ENCODE measurements around the gene MDH2.

The MDH2 gene

DNA sequence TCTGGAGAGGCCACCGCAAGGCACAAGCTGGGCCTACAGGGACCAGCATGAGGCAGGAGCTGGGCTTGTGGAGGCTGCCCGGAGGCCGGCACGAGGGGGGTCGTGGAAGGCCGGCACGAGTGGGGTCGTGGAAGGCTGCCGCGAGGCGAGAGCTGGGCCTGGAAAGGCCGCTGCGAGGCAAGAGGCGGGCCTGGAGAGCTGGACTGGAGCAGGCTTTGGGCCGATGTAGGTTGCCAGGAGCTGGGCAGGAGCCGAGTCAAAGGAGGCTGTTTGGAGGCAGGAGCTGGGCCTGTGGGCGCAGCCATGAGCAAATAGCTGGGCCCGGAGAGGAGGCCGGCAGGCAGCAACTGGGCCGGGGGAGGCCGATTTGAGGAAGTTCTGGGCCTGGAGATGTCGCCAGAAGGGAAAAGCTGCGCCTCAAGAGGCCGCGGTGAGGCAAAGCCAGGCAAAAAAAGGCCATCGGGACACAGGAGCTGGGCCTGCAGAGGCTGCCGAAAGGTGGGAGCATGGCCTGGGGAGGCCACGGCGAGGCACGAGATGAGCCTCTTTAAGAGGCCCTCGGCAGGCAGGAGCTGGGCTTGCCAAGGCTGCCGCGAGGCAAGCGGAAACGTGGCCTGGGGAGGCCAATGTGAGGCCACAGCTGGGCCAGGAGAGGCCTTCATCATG lies 26.5 kb downstream of the MDH2 start:
- Histone ChIP-seq H3K9ac (ENCODE audit: low read depth, low read length, poor library complexity) (no peak overlapping the region), H3K27me3 (ENCODE audit: control insufficient read depth in 3 of 3, insufficient read depth in 3 of 3, low read depth in 1 of 3, low read length in 3 of 3) (no peaks in the 10 kb centered on the region), H2BK5ac (ENCODE audit: low read length) (no peak overlapping the region), H3K18ac (ENCODE audit: low read length) (peak overlapping the region; percentile 7), H3K14ac (ENCODE audit: low read length) (no peak overlapping the region), H3K4ac (ENCODE audit: low read length) (no peak overlapping the region), H3K4me3 (ENCODE audit: low read length in 2 of 2) (peak overlapping the region in 1 of 2 donors; percentile 65), H4K91ac (ENCODE audit: low read depth, low read length, poor library complexity) (no peak overlapping the region), H4K8ac (ENCODE audit: low read depth, low read length) (peak overlapping the region; percentile 19), H2BK12ac (ENCODE audit: low read length) (no peak overlapping the region), H3K9me3 (replicated peaks in 1 of 2; ENCODE audit: control insufficient read depth in 2 of 2, insufficient read depth in 1 of 2, low read depth in 1 of 2, low read length in 2 of 2) (no peaks in the 10 kb centered on the region), H2BK15ac (ENCODE audit: low read length) (peak overlapping the region; percentile 69), H3K79me1 (ENCODE audit: low read depth, low read length) (peaks cover 2% of the 10 kb centered on the region), H2BK120ac (ENCODE audit: low read depth, low read length) (peak overlapping the region; percentile 52), H3K4me1 (ENCODE audit: control insufficient read depth in 2 of 2, insufficient read depth in 1 of 2, low read depth in 1 of 2, low read length in 2 of 2) (no peaks in the 10 kb centered on the region), H2AK5ac (ENCODE audit: low read depth, low read length) (peak overlapping the region; percentile 61), H3K36me3 (replicated peaks in 1 of 2; ENCODE audit: control insufficient read depth in 2 of 2, insufficient read depth in 2 of 2, low read length in 2 of 2) (no peaks in the 10 kb centered on the region), H3K4me2 (ENCODE audit: insufficient read depth, low read length, poor library complexity, severe bottlenecking) (no peak overlapping the region), H3K23ac (ENCODE audit: low read depth, low read length, poor library complexity) (peak overlapping the region; percentile 11), H3K27ac (replicated peaks; ENCODE audit: low read length) (no peak overlapping the region), H2AFZ (ENCODE audit: low read length) (peak overlapping the region; percentile 51)
- no peak for DNase-seq (ENCODE audit: low spot score)
- WGBS, 2 donors (ENCODE audit: extremely low coverage in 2 of 2, insufficient read length in 2 of 2, insufficient replicate concordance in 1 of 2): no CpG with 5 or more reads among the region's 35 CpGs

DNA sequence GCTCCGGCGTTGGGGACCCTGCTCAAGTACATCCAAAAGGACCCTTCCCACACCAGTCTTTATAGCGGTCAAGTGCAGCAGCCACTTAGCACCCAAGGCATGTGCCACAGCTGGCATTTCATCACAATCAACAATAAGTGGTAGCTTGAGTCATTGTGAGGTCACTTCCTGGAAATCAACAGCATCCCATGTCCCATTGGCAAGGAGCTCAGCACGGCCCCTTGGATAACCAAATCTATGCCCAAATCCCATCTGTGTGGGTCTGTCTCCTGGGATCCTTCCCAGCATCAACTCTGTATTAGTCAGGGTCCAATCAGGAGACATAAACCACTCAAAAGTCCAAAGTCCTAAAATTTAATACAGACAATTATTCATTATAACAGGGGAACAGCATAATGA lies 27.1 kb downstream of the MDH2 start:
- Histone ChIP-seq H3K23ac (ENCODE audit: low read depth, low read length, poor library complexity) (peak overlapping the region; percentile 11), H3K9me3 (replicated peaks in 1 of 2; ENCODE audit: control insufficient read depth in 2 of 2, insufficient read depth in 1 of 2, low read depth in 1 of 2, low read length in 2 of 2) (no peaks in the 10 kb centered on the region), H3K79me1 (ENCODE audit: low read depth, low read length) (peaks cover 2% of the 10 kb centered on the region), H4K8ac (ENCODE audit: low read depth, low read length) (peak overlapping the region; percentile 19), H3K27me3 (ENCODE audit: control insufficient read depth in 3 of 3, insufficient read depth in 3 of 3, low read depth in 1 of 3, low read length in 3 of 3) (no peaks in the 10 kb centered on the region), H3K4me3 (ENCODE audit: low read length in 2 of 2) (peak overlapping the region in 1 of 2 donors; percentile 65), H2BK120ac (ENCODE audit: low read depth, low read length) (no peak overlapping the region), H3K4me1 (ENCODE audit: control insufficient read depth in 2 of 2, insufficient read depth in 1 of 2, low read depth in 1 of 2, low read length in 2 of 2) (no peaks in the 10 kb centered on the region), H3K9ac (ENCODE audit: low read depth, low read length, poor library complexity) (no peak overlapping the region), H2AFZ (ENCODE audit: low read length) (no peak overlapping the region), H4K91ac (ENCODE audit: low read depth, low read length, poor library complexity) (no peak overlapping the region), H3K18ac (ENCODE audit: low read length) (peak overlapping the region; percentile 7), H2AK5ac (ENCODE audit: low read depth, low read length) (peak overlapping the region; percentile 61), H2BK5ac (ENCODE audit: low read length) (no peak overlapping the region), H2BK12ac (ENCODE audit: low read length) (no peak overlapping the region), H3K14ac (ENCODE audit: low read length) (no peak overlapping the region), H3K36me3 (replicated peaks in 1 of 2; ENCODE audit: control insufficient read depth in 2 of 2, insufficient read depth in 2 of 2, low read length in 2 of 2) (no peaks in the 10 kb centered on the region), H3K4ac (ENCODE audit: low read length) (no peak overlapping the region), H3K4me2 (ENCODE audit: insufficient read depth, low read length, poor library complexity, severe bottlenecking) (no peak overlapping the region), H2BK15ac (ENCODE audit: low read length) (no peak overlapping the region), H3K27ac (replicated peaks; ENCODE audit: low read length) (no peak overlapping the region)
- DNase-seq (ENCODE audit: low spot score): no peak
- no CpG with 5 or more reads among the region's 4 CpGs for WGBS, 2 donors (ENCODE audit: extremely low coverage in 2 of 2, insufficient read length in 2 of 2, insufficient replicate concordance in 1 of 2)

DNA sequence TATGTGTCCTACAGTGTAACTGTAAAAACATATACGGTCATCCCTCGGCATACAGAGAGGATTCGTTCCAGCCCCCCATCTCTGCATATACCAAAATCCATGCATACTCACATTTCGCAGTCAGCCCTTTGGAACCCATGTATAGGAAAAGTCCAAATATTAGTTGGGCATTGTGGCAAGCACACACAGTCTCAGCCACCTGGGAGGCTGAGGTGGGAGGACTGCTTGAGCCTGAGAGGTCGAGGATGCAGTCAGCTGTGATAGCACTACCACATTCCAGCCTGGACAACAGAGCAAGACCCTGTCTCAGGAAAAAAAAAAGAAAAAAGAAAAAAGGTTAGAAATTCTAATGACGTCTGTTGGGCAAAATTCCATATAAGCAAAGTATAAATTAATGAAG lies 29.1 kb downstream of the MDH2 start:
- Histone ChIP-seq H3K36me3 (replicated peaks in 1 of 2; ENCODE audit: control insufficient read depth in 2 of 2, insufficient read depth in 2 of 2, low read length in 2 of 2) (no peaks in the 10 kb centered on the region), H2BK15ac (ENCODE audit: low read length) (no peak overlapping the region), H3K9ac (ENCODE audit: low read depth, low read length, poor library complexity) (no peak overlapping the region), H2AK5ac (ENCODE audit: low read depth, low read length) (no peak overlapping the region), H2BK120ac (ENCODE audit: low read depth, low read length) (no peak overlapping the region), H3K79me1 (ENCODE audit: low read depth, low read length) (peaks cover 2% of the 10 kb centered on the region), H3K14ac (ENCODE audit: low read length) (no peak overlapping the region), H3K4me3 (ENCODE audit: low read length in 2 of 2) (no peak overlapping the region), H4K8ac (ENCODE audit: low read depth, low read length) (no peak overlapping the region), H2AFZ (ENCODE audit: low read length) (no peak overlapping the region), H3K27ac (replicated peaks; ENCODE audit: low read length) (no peak overlapping the region), H3K27me3 (ENCODE audit: control insufficient read depth in 3 of 3, insufficient read depth in 3 of 3, low read depth in 1 of 3, low read length in 3 of 3) (no peaks in the 10 kb centered on the region), H2BK12ac (ENCODE audit: low read length) (no peak overlapping the region), H3K9me3 (replicated peaks in 1 of 2; ENCODE audit: control insufficient read depth in 2 of 2, insufficient read depth in 1 of 2, low read depth in 1 of 2, low read length in 2 of 2) (no peaks in the 10 kb centered on the region), H3K4me1 (ENCODE audit: control insufficient read depth in 2 of 2, insufficient read depth in 1 of 2, low read depth in 1 of 2, low read length in 2 of 2) (no peaks in the 10 kb centered on the region), H4K91ac (ENCODE audit: low read depth, low read length, poor library complexity) (no peak overlapping the region), H3K4me2 (ENCODE audit: insufficient read depth, low read length, poor library complexity, severe bottlenecking) (no peak overlapping the region), H3K23ac (ENCODE audit: low read depth, low read length, poor library complexity) (no peak overlapping the region), H3K4ac (ENCODE audit: low read length) (no peak overlapping the region), H3K18ac (ENCODE audit: low read length) (no peak overlapping the region), H2BK5ac (ENCODE audit: low read length) (no peak overlapping the region)
- no peak for DNase-seq (ENCODE audit: low spot score)
- no CpG with 5 or more reads among the region's 6 CpGs for WGBS, 2 donors (ENCODE audit: extremely low coverage in 2 of 2, insufficient read length in 2 of 2, insufficient replicate concordance in 1 of 2)

DNA sequence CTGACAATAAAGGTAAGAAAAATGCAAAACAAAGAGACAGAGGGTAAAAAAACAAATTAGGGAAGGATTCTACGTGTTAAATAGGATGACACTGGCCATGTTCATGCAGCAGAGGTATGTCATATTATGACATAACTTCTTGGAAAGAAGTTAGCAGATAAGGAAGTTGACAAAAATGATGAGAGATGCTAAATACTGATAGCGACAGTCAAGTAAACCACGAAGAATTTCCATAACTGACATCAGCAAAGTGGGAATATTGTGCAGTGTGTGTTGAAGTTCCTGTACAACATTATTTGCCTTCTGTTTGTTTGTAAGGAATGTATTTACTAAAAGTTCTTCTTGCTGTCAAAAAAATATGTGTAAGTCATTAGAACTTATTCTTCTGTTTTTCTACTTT lies 29.5 kb downstream of the MDH2 start:
- Histone ChIP-seq H2BK120ac (ENCODE audit: low read depth, low read length) (no peak overlapping the region), H3K27ac (replicated peaks; ENCODE audit: low read length) (no peak overlapping the region), H2BK15ac (ENCODE audit: low read length) (no peak overlapping the region), H2AK5ac (ENCODE audit: low read depth, low read length) (no peak overlapping the region), H2BK12ac (ENCODE audit: low read length) (no peak overlapping the region), H3K23ac (ENCODE audit: low read depth, low read length, poor library complexity) (no peak overlapping the region), H3K9me3 (replicated peaks in 1 of 2; ENCODE audit: control insufficient read depth in 2 of 2, insufficient read depth in 1 of 2, low read depth in 1 of 2, low read length in 2 of 2) (no peaks in the 10 kb centered on the region), H4K91ac (ENCODE audit: low read depth, low read length, poor library complexity) (no peak overlapping the region), H3K9ac (ENCODE audit: low read depth, low read length, poor library complexity) (no peak overlapping the region), H3K4ac (ENCODE audit: low read length) (no peak overlapping the region), H3K4me1 (ENCODE audit: control insufficient read depth in 2 of 2, insufficient read depth in 1 of 2, low read depth in 1 of 2, low read length in 2 of 2) (no peaks in the 10 kb centered on the region), H2AFZ (ENCODE audit: low read length) (no peak overlapping the region), H3K79me1 (ENCODE audit: low read depth, low read length) (no peaks in the 10 kb centered on the region), H3K14ac (ENCODE audit: low read length) (no peak overlapping the region), H4K8ac (ENCODE audit: low read depth, low read length) (no peak overlapping the region), H3K4me2 (ENCODE audit: insufficient read depth, low read length, poor library complexity, severe bottlenecking) (no peak overlapping the region), H3K27me3 (ENCODE audit: control insufficient read depth in 3 of 3, insufficient read depth in 3 of 3, low read depth in 1 of 3, low read length in 3 of 3) (no peaks in the 10 kb centered on the region), H3K4me3 (ENCODE audit: low read length in 2 of 2) (no peak overlapping the region), H3K18ac (ENCODE audit: low read length) (no peak overlapping the region), H2BK5ac (ENCODE audit: low read length) (no peak overlapping the region), H3K36me3 (replicated peaks in 1 of 2; ENCODE audit: control insufficient read depth in 2 of 2, insufficient read depth in 2 of 2, low read length in 2 of 2) (no peaks in the 10 kb centered on the region)
- DNase-seq (ENCODE audit: low spot score): no peak
- WGBS, 2 donors (ENCODE audit: extremely low coverage in 2 of 2, insufficient read length in 2 of 2, insufficient replicate concordance in 1 of 2): no CpG with 5 or more reads among the region's 3 CpGs
